Activated CD4-positive, CD25-positive, alpha-beta regulatory T cell treated with anti-CD3 and anti-CD28 coated beads, Interleukin-2, amount 50 U/mL, for 16 hours (primary cell): ENCODE results near the gene ITGB6.

Experiments
- DNase-seq: peaks from one replicate; pipeline ENCODE4 v3.0.0-alpha.2; 2020; ENCODE audit warnings: low read depth, low spot score

The ITGB6 gene, protein sequence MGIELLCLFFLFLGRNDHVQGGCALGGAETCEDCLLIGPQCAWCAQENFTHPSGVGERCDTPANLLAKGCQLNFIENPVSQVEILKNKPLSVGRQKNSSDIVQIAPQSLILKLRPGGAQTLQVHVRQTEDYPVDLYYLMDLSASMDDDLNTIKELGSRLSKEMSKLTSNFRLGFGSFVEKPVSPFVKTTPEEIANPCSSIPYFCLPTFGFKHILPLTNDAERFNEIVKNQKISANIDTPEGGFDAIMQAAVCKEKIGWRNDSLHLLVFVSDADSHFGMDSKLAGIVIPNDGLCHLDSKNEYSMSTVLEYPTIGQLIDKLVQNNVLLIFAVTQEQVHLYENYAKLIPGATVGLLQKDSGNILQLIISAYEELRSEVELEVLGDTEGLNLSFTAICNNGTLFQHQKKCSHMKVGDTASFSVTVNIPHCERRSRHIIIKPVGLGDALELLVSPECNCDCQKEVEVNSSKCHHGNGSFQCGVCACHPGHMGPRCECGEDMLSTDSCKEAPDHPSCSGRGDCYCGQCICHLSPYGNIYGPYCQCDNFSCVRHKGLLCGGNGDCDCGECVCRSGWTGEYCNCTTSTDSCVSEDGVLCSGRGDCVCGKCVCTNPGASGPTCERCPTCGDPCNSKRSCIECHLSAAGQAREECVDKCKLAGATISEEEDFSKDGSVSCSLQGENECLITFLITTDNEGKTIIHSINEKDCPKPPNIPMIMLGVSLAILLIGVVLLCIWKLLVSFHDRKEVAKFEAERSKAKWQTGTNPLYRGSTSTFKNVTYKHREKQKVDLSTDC

DNA sequence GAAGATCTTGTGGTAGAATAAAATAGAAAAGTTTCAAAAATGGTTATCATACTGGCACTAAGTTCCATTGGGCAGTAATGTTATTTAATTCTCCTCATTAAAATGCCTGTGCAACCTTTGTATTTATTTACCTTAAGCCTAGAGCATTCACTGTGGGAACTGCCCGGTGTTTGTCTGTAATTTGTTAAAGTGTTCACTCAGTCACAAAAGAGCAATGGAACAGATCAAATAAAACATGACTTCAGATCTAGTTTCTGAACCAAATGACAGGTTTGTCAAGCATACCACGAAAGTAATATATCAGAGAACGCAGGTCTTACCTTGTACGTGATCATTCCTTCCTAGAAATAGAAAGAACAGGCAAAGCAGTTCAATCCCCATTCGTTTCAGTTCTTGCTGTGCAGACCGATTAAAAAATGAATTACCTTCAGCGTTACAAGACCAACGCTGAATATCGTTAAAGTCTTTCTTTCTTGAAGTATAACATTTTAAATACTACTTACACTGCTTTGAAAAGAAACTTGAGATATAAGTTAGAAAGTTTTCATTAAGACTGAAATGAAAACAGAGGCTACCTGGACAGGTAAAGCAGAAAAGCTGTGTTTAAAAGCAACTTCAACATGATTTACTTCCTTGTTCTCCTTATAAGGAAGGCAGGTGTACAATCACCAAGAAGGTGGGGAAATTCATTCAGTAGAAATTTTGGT lies at the start of gene ITGB6:
TSS of gene ITGB6 (minus strand) at position 590 of the 707 bp plus-strand sequence. CDS start at position 381, 209 bp downstream.
- no peak for DNase-seq

- DNase-seq = no peak
Measured at GRCh38 chr2:160247296-160248035, 47.4 kb upstream of the ITGB6 start.

- DNase-seq = no peak
Measured at GRCh38 chr2:160246356-160246755, 46.3 kb upstream of the ITGB6 start.

DNA sequence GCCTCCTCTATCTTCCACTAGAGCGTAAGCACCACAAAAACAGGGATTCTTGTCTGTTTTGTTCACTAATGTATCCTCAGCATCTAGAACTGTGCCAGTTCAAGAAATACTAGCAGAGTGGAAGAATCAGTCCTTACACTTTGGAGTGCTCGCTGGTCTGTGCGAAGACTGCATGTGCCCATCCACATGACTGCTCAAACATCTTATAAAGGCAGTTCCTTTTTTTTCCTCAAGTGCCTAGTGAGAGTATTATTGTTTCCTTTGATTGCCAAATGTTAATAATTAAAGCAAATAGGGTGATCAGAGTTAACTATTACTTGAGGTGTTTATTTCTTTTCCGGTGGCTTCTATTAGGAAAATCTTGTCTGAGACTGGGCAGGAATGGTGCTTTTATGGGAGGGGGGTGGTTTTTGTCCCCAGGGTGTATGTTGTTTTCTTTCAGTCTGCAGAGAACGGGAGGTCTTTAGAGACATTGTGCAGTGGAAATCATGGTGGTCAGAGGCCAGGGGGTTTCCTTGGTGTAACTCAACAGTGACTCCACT lies 45.6 kb upstream of the ITGB6 start:
- DNase-seq = no peak

DNA sequence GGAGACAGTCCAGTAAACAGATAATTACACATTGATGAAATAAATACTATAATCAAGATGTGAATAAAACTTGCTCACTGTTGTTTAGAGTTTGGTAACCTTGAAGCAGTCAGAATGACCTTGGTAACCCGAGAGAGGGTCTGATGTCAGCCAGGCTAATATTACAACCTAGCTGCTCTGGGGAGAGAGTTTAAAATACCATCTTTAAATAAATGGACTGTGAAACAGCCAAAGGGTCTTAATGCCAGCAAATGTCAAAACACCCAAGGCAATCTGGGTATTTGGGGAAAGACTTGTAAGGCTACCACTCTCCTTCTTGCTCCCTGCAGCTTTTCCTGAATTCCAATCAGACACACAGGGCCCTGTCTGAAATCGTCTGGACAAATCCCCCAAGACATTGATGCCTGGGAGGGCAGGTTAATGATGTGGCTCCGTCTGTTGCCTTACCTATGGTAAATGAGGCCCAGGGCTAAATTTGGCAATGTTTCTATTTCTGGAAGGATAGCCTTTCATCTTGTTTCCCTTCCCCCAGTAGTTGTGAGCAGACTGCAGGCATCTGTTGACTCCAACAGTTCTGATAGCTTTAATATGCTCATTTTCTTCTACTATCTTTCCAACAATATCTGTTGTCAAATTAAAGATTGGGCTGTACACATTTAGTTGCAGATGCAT lies 43.0 kb upstream of the ITGB6 start:
- no peak for DNase-seq

GRCh38 chr2:160241251-160242137 lies 41.4 kb upstream of the ITGB6 start:
- DNase-seq = no peak

DNA sequence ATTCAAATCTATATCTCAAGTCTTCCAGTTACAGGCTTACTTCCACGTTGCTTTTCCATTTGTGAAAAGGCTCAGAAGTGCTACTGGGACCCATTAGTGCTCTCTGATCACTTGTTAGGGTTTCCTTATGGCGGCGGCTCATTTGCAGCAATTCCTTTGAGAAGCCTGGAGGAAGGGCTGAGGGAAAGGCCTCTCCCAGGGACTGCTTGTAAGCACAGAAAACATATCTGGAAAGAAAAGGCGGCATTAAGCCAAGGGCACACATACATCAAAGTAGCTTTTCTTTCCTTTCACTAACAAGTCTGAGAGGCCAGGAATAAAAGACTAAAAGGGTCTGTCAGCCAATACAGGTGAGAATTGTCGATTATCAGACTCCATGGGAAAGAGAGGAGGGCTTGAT lies 39.4 kb upstream of the ITGB6 start:
- DNase-seq = no peak

DNA sequence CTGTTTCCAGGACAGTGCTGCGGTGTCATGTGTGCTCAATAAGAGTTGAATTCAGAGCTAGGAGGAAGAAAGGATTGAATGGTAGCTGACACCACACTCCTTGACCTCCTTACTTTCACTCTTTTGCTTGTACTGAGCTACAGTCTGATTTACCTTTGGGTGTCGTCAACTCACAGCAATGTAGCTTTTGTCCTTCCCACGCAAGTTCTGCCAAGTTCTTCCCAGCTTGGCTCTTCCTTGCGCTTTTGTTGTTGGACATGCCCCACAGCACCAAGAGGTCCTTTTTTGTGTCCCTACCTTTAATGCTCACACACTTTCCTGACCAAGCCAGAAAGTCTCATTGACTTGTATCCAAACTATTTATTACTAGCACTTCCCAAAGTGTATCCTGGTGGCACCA lies 38.3 kb upstream of the ITGB6 start:
- DNase-seq = no peak

DNA sequence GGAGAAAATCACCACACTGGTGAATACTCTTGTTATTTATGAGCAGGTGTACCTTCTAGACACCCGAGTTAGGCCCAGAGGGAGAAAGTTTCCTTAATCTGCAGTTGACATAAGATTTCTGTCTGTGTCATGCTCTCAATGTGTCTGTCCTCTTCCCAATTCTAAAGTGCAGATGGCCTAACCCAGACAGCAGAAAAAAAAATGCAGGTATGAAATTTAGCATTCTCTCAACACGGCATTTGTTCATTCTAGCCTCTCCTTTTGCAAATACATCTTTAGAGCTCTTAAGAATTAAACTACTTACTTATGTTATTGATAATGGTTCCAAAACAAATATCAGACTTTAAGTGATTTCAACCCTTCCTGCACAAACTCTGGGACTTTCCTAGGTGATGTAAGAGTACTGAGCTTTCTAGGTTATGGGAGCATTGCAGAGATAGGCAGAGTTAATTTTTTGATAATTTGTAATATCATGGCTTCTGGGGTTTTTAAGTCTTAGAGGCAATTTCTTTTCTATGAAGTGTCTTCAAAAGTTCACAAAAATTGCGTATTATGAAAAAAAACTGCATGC lies 32.9 kb upstream of the ITGB6 start:
- DNase-seq = no peak

- DNase-seq = no peak
Measured at GRCh38 chr2:160229591-160229990, 29.5 kb upstream of the ITGB6 start.

DNA sequence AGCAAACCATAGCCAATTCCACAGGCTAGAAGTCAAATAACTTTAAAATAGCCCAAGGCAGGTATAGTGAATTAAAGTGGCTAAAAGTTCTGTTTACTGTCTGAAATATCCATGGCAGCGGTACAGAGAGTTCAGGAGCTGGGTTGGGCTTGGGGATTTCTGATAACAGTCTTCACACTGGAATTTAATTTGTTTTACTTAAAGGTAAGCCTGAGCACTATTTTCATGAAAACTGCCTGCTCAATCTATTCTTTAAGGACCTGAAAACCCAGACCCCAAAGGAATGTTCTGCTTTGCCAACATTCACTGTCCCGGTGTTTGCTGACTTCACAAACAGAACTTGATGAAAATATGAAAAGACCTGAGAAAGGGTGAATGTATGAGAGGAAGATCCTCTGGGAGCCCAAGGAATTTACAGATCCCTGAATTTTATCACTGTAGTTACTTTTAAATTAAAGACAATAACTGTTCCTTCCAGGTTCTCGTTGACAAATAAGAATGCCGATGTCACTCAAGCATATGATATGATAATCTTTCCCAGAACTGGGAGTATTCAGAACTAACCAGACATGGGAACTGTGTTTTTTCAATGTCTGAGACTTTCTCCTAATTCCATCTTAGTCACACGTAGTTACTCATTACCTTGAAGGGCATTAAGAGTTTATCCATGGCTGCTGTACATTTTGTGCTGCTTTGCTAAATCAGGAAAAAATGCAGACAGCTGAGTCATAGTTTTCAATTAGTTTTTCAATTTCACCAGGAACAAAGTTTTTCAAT lies 28.3 kb upstream of the ITGB6 start:
- no peak for DNase-seq

GRCh38 chr2:160227293-160227915 lies 27.3 kb upstream of the ITGB6 start:
- no peak for DNase-seq

DNA sequence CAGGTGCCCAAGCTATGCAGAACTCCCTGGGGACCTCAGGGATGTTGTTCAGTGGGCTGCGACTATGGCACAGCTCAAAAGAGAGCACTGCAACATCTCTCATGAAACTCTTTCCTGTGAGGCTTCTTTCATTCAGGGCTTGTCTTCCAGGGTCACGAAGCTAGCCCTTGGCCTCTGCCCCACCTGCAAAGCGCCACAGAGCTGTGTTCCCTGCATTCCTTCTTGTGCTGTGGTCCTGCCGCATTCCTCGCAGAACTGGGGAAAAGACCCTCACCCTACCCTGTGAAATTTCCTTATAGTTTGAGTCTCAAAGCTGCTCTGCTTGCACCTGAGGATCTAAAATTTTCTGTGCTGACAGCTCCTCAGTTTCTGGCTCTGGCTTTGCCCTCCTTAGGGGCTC lies 26.3 kb upstream of the ITGB6 start:
- DNase-seq = no peak

DNA sequence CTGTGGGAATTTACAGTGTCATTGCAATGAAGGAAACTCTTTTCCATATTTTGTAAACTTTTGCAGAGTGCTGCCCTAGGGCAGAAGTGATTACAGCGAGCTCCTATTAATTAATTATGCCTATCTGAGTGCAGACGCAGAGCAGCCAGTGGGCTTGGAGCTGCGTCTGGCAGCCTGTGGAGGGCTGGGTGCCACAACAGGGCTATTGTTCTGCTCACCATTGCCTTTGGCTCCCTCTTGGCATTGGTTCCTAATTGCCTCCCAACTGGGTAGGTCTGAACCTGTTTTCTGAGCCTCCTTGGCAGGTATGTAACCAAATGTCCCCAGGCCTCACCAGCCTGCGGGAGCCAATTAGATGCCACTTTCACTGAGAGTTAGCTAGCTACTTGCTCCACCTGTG lies 25.6 kb upstream of the ITGB6 start:
- DNase-seq = no peak

DNA sequence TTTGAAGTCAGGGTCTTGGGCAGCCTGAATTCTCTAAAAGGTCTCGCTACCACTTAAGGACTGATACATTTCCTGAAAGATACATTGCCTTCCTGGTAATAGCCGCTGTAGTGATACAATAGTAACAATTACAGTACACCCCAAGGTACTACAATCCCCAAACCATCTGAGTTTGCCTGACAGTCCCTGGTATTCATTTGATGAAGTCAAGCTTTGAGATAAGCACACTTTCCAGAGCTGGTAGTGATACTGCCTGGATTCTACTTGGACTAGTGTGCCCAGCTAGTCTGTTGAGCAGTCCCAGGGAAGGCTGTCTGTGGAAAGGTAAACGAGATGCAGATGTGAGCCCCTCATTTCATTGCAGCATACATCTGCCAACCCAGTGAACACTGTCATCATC lies 24.4 kb upstream of the ITGB6 start:
- DNase-seq = no peak

- no peak for DNase-seq
Measured at GRCh38 chr2:160224060-160224459, 24.0 kb upstream of the ITGB6 start.

DNA sequence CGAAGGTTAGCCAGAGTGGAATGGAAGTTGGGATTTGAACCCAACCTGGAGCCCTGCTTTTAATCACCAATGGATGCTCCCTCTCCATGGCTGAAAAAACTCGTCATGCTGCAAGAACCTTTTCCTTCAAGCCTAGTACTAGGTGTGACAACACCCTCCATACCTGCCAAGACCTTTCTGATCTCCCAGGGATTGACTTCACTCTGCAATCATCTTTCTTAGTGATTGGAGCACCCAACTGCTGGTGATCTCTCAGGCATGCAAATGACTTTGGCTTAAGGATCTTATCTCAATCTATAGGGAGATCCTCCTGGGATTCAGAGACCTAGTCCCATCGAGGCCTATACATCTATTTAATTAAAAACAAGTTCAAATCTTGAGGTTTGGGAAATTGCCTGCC lies 23.5 kb upstream of the ITGB6 start:
- DNase-seq = no peak
